Stimulated activated CD4-positive, alpha-beta T cell treated with anti-CD3 and anti-CD28 coated beads, TNF-alpha, amount 100 ng/mL, for 1 hour (primary cell): ENCODE measurements around the gene AP4B1.

Source experiments
- DNase-seq, 3 donors: peaks; one replicate each; pipeline ENCODE4 v3.0.0-alpha.2; 2020; ENCODE audit warnings: low read depth in 3 of 3, low spot score in 1 of 3

Gene AP4B1

DNA sequence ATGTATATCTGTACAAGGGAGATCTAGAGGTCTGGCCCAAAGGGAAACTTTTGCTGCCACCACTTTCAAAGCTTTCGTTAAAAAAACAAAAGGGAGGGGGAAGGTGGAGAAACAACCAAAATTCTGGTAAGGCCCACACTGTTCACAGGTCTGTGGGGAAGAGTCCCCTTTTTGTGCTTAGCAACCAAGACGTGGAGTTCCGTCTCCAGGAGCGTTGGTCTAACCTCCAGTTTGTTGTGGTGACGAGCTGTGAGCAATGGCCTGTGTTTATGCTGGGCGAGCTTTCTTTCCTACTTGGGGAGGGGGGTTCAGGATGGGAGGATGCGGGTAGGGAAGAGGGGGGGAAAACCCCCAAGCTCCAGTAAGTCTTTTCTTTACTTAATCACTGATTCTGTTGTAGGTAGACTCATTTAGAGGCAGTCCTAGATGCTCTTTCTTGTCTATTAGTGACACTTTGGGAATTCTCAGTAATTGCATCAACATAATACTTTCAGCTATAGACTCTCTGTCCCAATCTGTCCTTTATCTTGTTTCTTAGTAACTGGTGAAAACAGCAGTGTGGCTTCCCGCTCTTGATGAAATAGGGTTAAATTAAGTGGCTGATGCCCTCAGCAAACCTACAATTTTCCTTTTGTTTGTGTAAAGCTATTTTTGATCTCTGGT, 26.0 kb upstream of the AP4B1 start:
- DNase-seq, result peak in 2 of 3 donors; percentile 35 to 53

DNA sequence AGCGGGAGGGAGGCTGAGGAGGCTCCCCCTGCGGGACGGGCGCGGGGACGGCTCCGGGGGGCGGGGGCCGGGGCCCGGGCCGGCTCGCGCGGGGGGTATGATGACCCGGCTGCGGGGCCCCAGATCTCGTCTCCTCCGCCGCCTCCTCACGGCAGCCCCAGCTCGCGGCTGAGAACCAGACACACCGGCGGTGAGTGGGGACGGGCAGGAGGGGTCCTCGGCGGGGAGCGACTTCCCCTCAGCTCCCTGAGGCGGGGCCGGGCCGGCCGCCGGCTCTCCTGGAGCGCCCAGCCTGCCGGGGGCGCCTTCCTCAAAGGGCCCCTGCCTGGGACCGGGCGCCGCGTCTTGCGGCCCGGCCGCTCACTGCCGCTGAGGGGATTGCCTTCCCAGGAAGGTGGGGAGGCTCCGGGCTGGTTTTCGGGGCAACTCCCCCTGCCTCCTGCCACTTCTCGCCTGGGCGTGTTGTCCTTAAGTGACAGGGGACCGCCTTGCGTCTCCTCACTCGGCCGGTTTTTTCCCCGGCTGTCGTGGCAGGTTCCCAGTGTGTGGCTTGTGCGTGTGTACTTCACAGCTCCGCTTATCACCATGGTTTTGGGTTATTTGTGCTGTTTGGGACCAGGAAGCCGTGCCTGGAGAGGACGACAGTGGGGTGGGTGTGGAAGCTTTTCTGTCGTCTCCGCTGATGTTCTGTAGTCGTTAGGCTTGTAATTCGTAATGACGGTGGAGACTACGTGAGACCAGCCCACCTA, 25.3 kb upstream of the AP4B1 start:
- DNase-seq, result peak; percentile 29 to 43 (median 35)

DNA sequence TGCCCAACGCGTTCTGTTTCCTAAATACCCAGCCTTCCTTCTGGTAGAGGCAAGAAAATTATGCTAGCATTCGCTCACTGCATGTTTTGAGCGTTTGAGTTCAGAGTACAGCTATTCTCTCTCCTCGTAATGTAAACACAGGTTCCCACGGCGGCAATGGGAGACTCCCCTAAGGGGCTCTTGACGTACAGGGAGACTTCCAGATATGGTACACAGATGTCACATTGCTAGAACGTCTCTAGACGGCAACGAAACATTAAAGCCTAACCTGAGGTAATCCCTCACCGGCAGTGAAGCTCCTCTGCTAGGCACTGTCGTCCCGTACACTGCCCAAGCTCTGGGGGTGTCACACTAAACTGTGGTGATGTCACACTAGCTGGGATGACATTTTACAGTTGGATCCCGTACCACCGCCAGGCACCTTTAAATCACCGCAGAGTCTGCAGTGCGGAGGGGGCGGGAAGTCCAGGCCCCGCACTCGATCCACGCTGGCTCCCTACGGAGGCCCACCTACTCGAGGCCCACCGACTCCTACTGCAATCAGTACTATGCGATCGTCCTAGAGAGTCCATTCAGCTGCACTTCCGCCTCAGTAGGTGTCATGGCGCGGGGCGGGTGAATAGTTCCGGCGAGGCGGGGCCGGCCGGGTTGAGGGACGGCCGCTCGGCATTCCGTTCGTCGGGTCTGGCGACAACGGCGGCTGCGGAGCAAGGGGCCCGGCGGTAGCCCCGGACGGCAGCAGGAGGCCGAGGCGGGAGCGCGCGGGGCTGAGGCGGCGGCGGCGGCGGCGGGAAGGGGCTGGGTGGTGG, 24.5 kb upstream of the AP4B1 start, which contains the start of gene HIPK1:
TSS of gene HIPK1 (plus strand) at position 384 of the 809 bp plus-strand sequence.
- peak; percentile 70 to 90 (median 82) for DNase-seq

DNA sequence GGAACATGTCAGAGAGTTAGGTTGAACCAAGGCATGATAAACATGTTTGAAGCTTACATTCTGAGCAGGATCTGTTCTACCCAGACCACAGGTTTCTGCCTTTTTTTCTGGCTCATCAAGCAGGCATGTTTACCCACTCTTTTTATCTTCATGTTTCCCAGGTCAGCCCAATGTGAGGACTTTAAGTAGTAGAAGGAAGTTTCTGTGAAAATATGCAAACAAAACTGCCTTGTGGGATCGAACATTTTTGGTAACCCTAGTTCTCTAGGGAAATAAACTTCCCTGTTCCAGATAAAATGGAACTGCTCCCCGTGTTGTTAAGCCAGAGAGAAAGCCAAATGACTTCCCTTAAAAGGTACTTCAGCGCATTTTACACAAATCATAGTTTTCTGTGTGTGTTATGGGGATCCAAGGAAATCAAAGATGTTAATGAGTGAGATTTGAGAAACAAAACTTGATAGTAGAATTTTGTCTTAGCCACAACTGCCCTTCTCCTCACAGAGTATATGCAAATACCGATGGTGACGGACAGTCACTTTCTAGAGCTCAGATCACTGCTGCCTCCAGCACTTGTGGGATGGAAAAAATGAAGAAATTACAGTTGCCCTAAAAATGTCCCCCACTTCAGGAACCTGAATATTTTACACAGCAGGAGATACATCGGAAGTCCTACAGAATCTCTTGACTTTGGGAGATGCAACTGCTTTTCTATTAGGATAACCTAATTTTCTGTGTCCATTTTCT, 23.8 kb upstream of the AP4B1 start:
- DNase-seq, result no peak

DNA sequence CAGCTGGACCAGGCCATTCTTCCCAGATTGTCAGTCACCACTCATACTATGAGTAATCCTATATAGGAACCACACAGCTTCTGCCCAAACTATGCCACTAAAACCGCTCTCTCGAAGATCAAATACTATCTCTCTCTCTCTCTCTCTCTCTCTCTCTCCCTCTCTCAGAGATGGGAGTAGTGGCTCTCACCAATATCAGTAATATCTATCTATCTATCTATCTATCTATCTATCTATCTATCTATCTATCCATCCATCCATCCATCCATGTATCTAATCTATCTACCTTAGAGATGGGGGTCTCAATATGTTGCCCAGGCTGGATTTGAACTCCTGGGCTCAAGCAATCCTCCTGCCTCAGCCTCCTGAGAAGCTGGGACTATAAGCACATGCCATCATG, 19.9 kb upstream of the AP4B1 start:
- no peak for DNase-seq

DNA sequence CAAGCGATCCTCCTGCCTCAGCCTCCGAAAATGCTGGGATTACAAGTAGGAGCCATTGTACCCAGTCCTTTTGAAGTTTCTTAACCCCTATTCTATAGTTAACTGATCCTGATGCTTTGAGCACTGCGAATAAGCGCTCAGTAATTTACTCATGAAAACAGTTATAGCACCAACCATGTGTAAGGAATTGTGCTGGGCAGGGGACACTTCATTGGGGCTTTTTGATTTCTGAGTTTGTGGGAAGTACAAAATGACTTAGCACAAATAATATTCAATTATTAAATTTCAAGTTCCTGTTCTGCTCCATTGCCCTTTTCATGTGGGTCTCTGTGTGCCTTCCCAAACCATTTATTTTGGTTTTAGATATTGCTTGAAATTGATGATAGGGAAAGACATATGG, 18.4 kb upstream of the AP4B1 start:
- no peak for DNase-seq

DNA sequence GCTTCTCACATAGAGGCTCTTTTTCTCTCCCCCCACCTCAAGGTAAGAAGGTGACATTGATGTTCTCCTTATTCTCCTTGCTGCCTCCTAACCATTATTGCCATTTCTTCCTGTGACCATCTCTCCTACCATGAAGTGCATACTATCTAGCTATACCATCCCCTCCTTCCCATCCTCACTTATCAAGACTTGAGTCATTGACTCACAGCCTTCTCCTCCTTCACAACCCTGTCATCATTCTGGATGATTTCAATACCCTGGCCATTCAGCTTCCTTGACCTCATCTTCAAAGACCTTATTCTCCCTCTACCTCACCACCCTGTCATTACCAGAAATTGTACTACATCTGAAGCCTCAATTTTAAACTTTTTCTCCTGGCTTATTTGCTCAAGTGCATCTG, 13.6 kb upstream of the AP4B1 start:
- DNase-seq, result no peak

DNA sequence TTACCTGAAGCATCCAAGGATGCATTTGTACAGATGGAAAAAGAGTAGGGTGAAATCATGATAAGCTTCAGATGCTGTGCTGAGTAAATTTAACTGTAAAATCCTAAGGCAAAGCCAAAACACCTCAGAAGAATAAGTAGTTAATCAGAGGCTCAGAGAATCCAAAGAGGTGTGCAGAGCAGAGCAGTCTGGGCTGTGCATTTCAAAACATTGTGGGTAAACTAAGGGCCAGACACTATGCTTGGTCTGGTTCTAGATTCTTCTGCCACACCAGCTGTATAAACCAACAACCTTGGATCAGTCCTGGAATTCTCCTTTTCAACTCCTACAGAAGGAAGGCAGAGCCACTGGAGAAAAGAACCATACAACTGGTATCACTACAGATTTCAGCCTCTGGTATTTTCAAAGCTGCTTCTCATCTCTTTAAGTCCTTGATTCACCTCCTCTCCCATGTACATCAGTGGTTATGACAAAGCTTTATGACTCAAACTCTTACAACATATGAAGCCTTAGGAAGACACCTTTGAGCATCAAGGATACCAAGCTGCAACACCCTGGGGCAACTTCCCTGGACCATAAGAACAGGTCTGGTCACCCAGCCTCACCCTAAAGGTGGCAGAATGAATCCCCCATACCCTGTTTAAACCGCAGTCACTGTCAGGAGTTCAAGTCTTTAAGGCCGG, 12.9 kb upstream of the AP4B1 start:
- no peak for DNase-seq

DNA sequence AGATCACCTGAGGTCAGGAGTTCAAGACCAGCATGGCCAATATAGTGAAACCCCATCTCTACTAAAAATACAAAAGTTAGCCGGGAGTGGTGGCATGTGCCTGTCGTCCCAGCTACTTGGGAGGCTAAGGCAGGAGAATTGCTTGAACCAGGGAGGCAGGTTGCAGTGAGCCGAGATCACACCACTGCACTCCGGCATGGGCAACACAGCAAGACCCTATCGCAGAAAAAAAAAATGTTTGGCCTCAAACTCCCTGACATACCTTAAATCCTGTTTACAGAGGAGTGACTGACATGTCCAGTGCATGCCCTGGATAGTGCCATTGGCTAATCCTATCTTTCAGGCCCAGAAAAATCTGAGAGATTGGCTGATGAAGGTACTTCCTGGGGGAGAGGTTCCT, 12.4 kb upstream of the AP4B1 start:
- no peak for DNase-seq

DNA sequence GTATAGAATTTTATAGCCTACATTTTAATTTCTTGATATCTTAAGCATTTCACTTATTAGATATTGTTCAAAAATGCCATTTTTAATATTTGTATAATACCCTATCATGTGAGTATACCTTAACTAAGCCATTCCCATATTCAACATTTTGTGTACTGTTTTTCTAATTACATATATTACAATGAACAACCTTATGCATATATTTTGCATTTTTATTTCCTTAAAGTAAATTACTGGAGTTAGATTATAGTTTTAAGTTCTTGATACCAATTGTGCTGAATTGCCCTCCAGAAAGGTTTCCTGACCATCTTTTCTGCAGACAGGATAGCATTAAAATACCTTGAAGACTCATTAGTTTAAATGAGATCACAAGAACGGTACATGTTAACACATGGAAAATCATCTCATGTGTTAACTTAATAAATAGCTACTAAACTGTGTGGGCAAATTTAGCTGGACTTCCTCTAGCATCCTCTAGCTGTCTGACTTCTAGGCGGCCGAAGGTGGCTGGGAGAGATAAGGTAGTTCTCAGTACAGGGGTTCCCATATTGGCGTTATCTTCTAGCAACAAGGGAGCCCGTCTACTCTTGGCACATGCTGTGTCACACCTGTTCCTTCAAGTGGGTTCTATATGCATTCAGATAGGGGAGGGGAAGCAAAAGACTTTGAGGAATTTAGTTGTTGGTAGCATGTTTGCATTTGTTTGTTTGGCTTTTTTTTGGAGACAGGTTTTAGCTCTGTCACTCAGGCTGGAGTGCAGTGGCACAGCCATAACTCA, 9.5 kb upstream of the AP4B1 start:
- no peak for DNase-seq

DNA sequence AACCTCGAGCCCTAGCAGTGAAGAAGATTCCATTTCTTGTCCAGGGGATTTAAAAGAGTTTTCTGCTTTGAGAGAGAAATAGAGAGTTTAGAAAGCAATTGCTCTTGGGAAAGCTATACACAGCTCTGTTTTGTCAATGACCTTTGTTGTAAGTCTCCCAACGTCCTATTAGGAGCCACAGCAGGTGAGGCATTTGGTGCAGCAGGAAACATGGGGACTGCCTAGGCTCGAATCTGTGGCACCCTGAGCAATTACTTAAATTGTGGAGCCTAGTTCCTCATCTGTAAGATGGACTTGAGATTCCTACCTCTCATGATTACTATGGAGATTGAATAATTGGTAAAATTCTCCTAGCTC, 8.7 kb upstream of the AP4B1 start:
- DNase-seq, result no peak

DNA sequence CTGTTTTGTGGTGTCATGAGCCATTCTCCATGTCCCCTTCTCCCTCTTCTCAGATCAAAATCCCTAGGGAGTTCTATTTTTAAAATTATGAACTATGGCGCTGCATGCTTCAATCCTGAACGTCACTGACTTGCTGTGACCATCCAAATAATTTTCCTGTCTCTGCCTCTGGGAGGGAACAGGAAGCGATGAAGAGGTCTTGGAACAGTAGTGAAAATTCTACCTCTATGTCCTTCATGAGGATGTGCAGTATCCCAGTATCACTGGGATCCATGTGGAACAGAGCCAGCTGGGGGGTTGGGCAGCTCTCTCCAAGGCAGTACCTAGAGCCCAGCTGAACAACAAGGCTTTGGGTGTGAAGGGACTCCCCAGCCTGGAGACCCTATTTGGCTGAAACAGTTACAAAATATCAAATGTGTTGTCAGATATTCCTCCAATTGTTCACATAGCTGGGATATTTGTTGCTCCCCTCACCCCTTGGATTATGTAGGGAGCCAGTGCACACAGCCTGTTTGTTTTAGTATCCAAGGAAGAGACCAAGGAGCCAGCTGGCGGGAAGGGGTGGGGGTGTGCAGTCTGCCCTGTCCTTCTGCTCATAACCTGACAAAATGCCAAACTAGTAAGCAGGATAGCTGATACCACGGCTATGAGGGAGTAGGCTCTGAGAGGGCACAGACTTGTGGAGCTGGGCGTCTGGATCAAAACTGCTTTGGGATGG, 8.2 kb upstream of the AP4B1 start:
- DNase-seq, result no peak

DNA sequence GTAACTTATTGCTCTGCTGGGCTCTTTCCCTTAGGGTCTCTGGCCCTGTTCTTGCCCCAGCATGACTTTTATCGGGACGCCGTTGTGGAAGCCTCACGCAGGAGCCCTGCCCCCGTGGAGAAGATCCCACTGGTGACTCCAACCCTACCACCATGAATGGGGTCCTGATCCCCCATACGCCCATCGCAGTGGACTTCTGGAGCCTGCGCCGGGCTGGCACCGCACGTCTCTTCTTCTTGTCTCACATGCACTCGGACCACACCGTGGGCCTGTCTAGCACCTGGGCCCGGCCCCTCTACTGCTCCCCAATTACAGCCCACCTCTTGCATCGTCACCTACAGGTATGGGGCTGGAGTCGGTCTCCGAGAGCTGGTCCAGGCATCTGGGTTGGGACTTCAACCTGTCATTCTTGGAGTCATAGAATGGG, 849 bp upstream of the AP4B1 start:
- no peak for DNase-seq

DNA sequence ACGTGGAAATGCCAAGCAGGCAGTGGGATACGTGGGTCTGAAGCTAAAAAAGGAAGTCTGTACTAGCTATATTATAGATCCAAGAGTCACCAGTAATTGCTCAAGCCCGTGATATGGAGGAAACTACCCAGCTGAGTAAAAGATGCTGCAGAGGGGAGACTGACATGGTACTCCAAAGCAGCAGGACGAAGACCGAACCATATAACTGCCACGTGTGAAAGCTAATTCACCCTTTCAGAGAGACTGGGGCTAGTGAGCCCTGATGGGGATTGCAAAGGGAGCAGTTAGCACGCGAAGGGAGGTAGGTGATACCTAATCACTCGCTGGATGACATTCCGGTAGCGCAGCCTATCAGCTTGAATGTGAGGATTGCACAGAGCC, 316 bp downstream of the AP4B1 start:
- peak in 1 of 3 donors; percentile 12 for DNase-seq

DNA sequence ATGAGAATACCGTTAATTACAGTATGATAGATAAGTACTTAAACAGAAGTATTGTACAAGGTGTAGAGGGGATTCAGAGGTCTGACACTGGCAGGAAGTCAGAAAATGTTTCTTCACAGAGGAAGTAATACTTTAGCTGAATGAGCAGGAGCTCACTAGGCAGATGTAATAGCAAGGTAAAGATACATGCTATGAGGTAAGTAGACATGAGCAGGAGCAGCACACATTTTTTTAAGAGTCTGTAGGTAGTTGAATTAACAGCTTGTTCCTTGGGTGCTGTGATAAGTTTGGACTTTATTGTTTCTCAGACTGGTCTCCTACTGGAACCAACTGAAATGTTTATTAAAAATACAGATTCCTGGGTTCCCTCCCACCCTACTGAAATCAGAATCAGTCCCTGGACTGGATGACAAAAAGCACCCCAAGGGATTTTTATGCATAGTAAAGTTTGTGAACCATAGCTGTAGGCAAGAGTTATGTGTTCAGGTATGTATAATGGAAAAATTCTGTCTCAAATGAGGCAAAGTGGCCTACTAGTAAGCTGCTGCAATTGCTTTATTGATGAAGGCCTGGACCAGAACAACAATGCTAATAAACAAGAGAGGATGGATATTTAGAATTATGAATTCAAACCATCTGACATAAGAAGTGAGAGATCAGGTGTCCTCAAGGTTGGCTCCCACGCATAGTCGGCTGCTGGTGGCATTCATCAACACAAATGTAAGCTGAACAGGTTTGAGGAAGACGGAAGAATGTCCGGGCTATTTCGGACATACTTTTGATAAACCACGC, 902 bp downstream of the AP4B1 start:
- no peak for DNase-seq

DNA sequence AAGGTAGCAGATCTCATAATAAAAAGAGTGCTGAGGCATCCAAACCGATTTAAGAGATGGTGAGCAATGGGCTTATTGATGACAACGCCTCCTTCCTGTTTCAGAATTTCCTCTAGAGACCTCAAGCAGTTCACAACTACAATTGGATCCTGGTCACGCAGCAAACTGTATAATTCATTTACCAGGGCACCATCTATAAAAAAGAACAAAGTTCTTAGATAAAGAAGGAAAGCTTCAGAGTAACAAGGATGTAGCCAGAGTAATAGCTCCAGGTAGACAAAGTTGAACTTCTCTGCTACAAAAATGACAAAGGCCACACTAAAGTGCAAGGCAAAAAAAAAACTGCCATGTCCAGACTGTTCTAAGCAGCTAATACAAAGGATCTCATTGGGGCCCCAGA, 3.4 kb downstream of the AP4B1 start:
- no peak for DNase-seq

DNA sequence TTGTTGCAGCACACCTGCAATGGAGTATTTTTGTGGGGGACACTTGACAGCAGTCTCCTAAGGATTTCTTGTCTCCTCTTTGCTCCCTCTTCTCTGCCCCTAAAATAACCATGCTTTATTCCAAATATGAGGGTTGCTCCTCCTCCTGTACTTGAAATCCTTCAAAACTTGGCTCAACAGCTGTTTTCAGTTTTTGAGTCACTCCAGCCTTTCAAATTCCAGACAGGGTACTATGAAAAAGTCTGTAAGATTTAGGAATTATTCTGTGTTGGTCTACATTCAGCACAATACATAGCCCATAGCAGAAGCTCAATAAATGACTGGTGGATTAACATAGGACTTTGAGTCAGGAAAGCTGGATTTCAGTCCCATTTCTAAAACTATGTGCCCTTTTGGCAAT, 5.5 kb downstream of the AP4B1 start:
- DNase-seq, result no peak

DNA sequence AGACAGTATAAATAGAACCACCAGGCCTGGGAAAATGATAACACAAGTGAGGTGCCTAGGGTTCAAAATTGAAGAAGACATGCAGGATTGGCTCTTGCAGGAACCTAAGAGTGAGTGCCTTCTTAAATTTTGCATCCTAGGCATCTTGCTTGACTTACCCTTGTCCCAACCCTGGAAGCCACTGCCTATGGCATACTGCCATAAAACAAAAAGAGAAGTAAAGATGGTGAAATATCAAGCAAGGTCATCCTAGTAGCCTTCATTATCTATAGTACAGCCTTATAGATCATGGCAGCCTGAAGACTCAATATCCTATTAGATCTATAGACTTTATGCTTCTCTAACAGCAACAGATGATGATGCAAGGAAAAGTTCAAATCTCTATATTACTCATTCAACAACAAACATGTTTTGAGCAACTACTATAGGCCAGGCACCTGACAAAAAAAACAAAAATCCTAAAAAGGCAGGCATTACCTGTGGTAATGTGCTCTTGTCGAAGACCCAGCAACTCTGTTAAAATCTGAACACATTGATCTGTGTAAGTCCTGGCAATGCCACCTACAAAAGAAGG, 6.3 kb downstream of the AP4B1 start:
- DNase-seq, result no peak
